ENCODE data around the gene LIAS.

DNA sequence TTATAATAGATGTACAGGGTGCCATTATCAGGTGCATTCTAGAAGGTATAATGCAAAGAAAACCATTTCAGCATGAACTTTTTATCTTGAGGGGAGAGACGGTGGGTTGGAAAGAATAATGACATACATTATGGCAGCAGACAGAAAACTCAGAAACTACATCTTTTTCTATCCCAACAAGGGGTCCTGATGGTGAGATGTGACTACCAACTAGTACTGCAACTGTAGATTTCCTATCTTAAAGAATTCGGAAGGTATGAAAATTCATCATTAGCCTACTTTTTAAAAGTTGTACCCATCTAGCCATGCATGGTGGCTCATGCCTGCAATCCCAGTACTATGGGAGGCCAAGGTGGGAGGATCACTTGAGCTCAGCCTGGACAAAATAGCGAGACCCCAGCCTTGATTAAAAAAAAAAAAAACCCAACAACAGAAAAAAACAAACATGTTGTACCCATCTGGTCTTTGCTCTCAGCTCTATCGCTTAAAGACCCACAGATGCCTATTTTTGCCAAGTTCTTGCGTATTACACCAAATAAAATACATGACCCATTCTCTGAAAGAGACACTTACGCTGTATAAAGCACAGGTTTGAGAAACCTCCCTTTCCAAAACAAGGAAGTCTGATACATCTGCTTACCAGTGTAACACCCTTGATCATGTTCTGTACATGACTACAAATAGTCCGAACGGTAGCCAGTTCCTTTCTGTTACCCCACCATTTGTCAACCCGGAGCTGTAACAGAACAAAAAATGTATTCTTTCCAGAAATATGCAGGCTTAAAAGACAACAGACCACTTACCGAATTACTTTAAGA, 1.7 kb upstream of the LIAS start:
- TF ChIP-seq CTCF (IDR thresholded peaks at IDR 0.05) (no peak), POLR2A (IDR thresholded peaks at IDR 0.05) (no peak)
